IMR-90 (cell line): ENCODE results near the gene ZFX. TPM values are rescaled to one million over a fixed set of nuclear protein-coding genes. Genes with fewer than 3 reads are reported as not detected.

ENCODE experiments used
- ATAC-seq: fragments of 200-7000 bp; cut with Tn5 transposase; 2 replicates; pipeline ENCODE4 v1.9.1; 2020; ENCODE audit warnings: low read depth, mild to moderate bottlenecking, moderate library complexity
- BruUV-seq: library from RNA; stranded (reverse); fragments of 400-500 nt; replicated peaks from 2 replicates; lab custom pipeline; 2021; lab: Mats Ljungman, UMichigan
- CTCF ChIA-PET: fragments of 300-600 bp; formaldehyde crosslinking; extraction: SDS; loops from one replicate; lab custom pipeline; 2021; ENCODE audit warnings: antibody characterized with exemption; lab: Yijun Ruan, JAX
- POLR2A ChIA-PET: fragments of 300-600 bp; sonication (Branson Sonifier 250); formaldehyde crosslinking; loops from one replicate; lab custom pipeline; 2022; ENCODE audit warnings: antibody characterized with exemption; ENCODE audit not compliant: unreplicated experiment; lab: Charles Lee
- DNase-seq: peaks from one replicate; pipeline ENCODE4 v3.0.0; 2013
- H2AFZ ChIP-seq: replicated peaks from 2 replicates; pipeline ENCODE3; 2013; ENCODE audit warnings: low read length, mild to moderate bottlenecking; ENCODE audit not compliant: poor library complexity
- H2AK5ac ChIP-seq: 2 replicates; pipeline ENCODE4 v1.6.1; 2013; ENCODE audit warnings: low read depth, low read length, inconsistent platforms
- H2AK9ac ChIP-seq: replicated peaks from 2 replicates; pipeline ENCODE3; 2013; ENCODE audit warnings: mild to moderate bottlenecking, low read depth, low read length, moderate library complexity; ENCODE audit not compliant: poor library complexity
- H2BK120ac ChIP-seq: 2 replicates; pipeline ENCODE4 v1.6.1; 2013; ENCODE audit warnings: low read depth, low read length, inconsistent platforms
- H2BK15ac ChIP-seq: 3 replicates; pipeline ENCODE4 v1.6.1; 2013; ENCODE audit warnings: low read depth, low read length, inconsistent platforms
- H2BK20ac ChIP-seq: 2 replicates; pipeline ENCODE4 v1.6.1; 2013; ENCODE audit warnings: low read depth, mild to moderate bottlenecking, inconsistent platforms, low read length, moderate library complexity
- H2BK5ac ChIP-seq: 2 replicates; pipeline ENCODE4 v1.6.1; 2013; ENCODE audit warnings: mild to moderate bottlenecking, low read depth, low read length, inconsistent platforms; ENCODE audit not compliant: poor library complexity, severe bottlenecking
- H3K14ac ChIP-seq: replicated peaks from 2 replicates; pipeline ENCODE4 v1.6.1; 2013; ENCODE audit warnings: low read depth, low read length, inconsistent platforms
- H3K18ac ChIP-seq: 2 replicates; pipeline ENCODE4 v1.6.1; 2013; ENCODE audit warnings: low read depth, low read length, control low read depth
- H3K23ac ChIP-seq: 2 replicates; pipeline ENCODE4 v1.6.1; 2013; ENCODE audit warnings: low read depth, low read length, inconsistent platforms
- H3K27ac ChIP-seq: 2 replicates; pipeline ENCODE4 v1.5.1; 2013; ENCODE audit warnings: mild to moderate bottlenecking, control low read depth, low read length; ENCODE audit not compliant: insufficient read depth
- H3K27me3 ChIP-seq: 2 replicates; pipeline ENCODE4 v1.6.1; 2013; ENCODE audit warnings: low read length; ENCODE audit not compliant: control insufficient read depth, insufficient read depth
- H3K36me3 ChIP-seq: 2 replicates; pipeline ENCODE4 v1.6.1; 2013; ENCODE audit warnings: low read length, mixed read lengths; ENCODE audit not compliant: control insufficient read depth, insufficient read depth
- H3K4ac ChIP-seq: 2 replicates; pipeline ENCODE4 v1.6.1; 2013; ENCODE audit warnings: low read depth, low read length, inconsistent platforms
- H3K4me1 ChIP-seq: 2 replicates; pipeline ENCODE4 v1.6.1; 2013; ENCODE audit warnings: low read length, mixed read lengths; ENCODE audit not compliant: control insufficient read depth, insufficient read depth
- H3K4me2 ChIP-seq: 2 replicates; pipeline ENCODE4 v1.6.1; 2013; ENCODE audit warnings: low read depth, mild to moderate bottlenecking, control low read depth, low read length, moderate library complexity
- H3K4me3 ChIP-seq: 2 replicates; pipeline ENCODE4 v1.5.1; 2013; ENCODE audit warnings: low read depth, mild to moderate bottlenecking, control low read depth, low read length, moderate library complexity; ENCODE audit not compliant: insufficient read depth
- H3K56ac ChIP-seq: 2 replicates; pipeline ENCODE4 v1.6.1; 2013; ENCODE audit warnings: low read length, inconsistent platforms; ENCODE audit not compliant: insufficient read depth; ENCODE audit errors: extremely low read depth
- H3K79me1 ChIP-seq, 2 experiments: 2 replicates each; pipeline ENCODE4 v1.6.1; 2013; ENCODE audit warnings: low read length in 2 of 2, inconsistent platforms in 1 of 2, low read depth in 1 of 2
- H3K9ac ChIP-seq: 2 replicates; pipeline ENCODE4 v1.6.1; 2013; ENCODE audit warnings: low read depth, low read length, control low read depth
- H3K9me1 ChIP-seq: 2 replicates; pipeline ENCODE4 v1.6.1; 2013; ENCODE audit warnings: low read length, inconsistent platforms; ENCODE audit not compliant: insufficient read depth
- H3K9me3 ChIP-seq: 2 replicates; pipeline ENCODE4 v1.6.1; 2013; ENCODE audit warnings: low read length; ENCODE audit not compliant: control insufficient read depth, insufficient read depth
- H4K20me1 ChIP-seq: 2 replicates; pipeline ENCODE4 v1.6.1; 2013; ENCODE audit warnings: low read length, inconsistent platforms; ENCODE audit not compliant: insufficient read depth
- H4K5ac ChIP-seq: 2 replicates; pipeline ENCODE4 v1.6.1; 2013; ENCODE audit warnings: mild to moderate bottlenecking, low read depth, low read length, control low read depth
- H4K8ac ChIP-seq, 2 experiments: 2 replicates each; pipeline ENCODE4 v1.6.1; 2013; ENCODE audit warnings: low read depth in 2 of 2, low read length in 2 of 2, control low read depth in 1 of 2, inconsistent platforms in 1 of 2
- H4K91ac ChIP-seq: 2 replicates; pipeline ENCODE4 v1.6.1; 2013; ENCODE audit warnings: low read depth, low read length, inconsistent platforms; ENCODE audit not compliant: insufficient read depth
- CHD1 ChIP-seq: IDR thresholded peaks from 2 replicates; pipeline ENCODE4 v1.6.1; 2012; ENCODE audit warnings: low read depth, low read length, improper control_type of control experiment
- FOS ChIP-seq: fragments of 150-350 bp; IDR thresholded peaks from 2 replicates; pipeline ENCODE4 v1.6.1; 2016; ENCODE audit warnings: low read depth, low read length
- WGBS, 2 experiments: methylation state at CpG; one replicate each; pipeline versions ENCODE4 v1.1.5 to v1.1.7; 2013; ENCODE audit warnings: missing lambda C conversion rate in 2 of 2; ENCODE audit not compliant: insufficient read length in 1 of 2; ENCODE audit errors: extremely low coverage in 2 of 2; 5-methylcytosine and 5-hydroxymethylcytosine counted together
- dilution Hi-C: fragments of 300-500 bp; cut with HindIII; formaldehyde crosslinking; loops from one replicate; pipeline ENCODE4 v1.14.3; 2018; ENCODE audit warnings: low sequenced_read_pairs; ENCODE audit not compliant: unreplicated experiment
- in situ Hi-C: fragments of 300-500 bp; cut with MboI; formaldehyde crosslinking; loops from 3 replicates; pipeline ENCODE4 v1.14.3; 2019; ENCODE audit warnings: low sequenced_read_pairs, inconsistent platforms, mixed read lengths
- intact Hi-C: fragments of 100-400 bp; cut with micrococcal nuclease; formaldehyde crosslinking; loops from 2 replicates; pipeline ENCODE4 v1.10.0; 2022
- polyA plus RNA-seq, 3 experiments: library from polyadenylated mRNA; depleted of rRNA; stranded (reverse); fragments of >200 nt; gene quantifications; 2 replicates each; pipeline ENCODE4 v1.2.3, GENCODE V29; 2012; ENCODE audit warnings: low replicate concordance in 1 of 3
- total RNA-seq: library from RNA; depleted of rRNA; stranded (reverse); fragments of >200 nt; gene quantifications from 2 replicates; pipeline ENCODE4 v1.2.3, GENCODE V29; 2012

The ZFX gene
- total and polyA plus RNA-seq, 2 of the 4 experiments (the other 2 are of a cell fraction), result 16.0 to 99.3 TPM

DNA sequence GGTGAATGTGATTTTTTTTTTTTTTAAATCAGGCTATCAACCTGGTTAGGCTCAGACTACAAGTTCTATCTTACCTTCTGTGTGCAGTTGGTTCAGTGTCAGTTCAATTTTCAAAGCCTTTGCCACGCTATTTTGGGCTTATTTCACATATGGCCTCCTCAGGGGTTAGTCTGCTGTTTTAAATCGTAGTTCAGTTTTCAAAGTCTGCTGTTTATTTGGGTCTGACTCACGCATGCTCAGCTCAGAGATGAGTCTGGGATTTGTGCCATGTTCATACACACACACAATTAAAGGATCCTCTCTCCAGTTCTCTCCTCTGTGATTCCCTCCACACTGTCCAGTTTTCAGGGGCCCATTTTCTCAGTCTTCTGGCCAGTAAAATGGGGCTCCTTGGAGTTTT lies 32.3 kb upstream of the ZFX start:
- Histone ChIP-seq H3K79me1 (no peaks in the 10 kb centered on the region), H2BK5ac (peak overlapping the region; percentile 68), H2AK9ac (no peak overlapping the region), H3K9me3 (no peaks in the 10 kb centered on the region), H2AK5ac (no peak overlapping the region), H3K18ac (peak overlapping the region; percentile 79; the same call in 1 of the 2 replicates), H3K4me3 (no peak overlapping the region), H3K56ac (0 out of 2 replicates have a peak overlapping the region, but pooled peaks have one; percentile 56), H3K4me2 (peak overlapping the region; percentile 68), H4K5ac (no peak overlapping the region; the same call in 1 of the 2 replicates), H4K8ac (0 out of 4 replicates have a peak overlapping the region, but pooled peaks of 1 of the 2 experiments have one; percentile 31), H3K27ac (peak overlapping the region; percentile 41; the same call in 1 of the 2 replicates), H4K20me1 (no peaks in the 10 kb centered on the region), H3K9ac (no peak overlapping the region; the same call in 1 of the 2 replicates), H2BK20ac (no peak overlapping the region), H2BK120ac (no peak overlapping the region), H2AFZ (peak overlapping the region; percentile 33), H3K27me3 (peaks cover 3% of the 10 kb centered on the region; the same call in 1 of the 2 replicates), H4K91ac (no peak overlapping the region), H3K23ac (no peak overlapping the region), H3K4ac (no peak overlapping the region), H3K14ac (no peak overlapping the region), H3K36me3 (no peaks in the 10 kb centered on the region), H2BK15ac (no peak overlapping the region), H3K4me1 (peaks cover 7% of the 10 kb centered on the region), H3K9me1 (no peaks in the 10 kb centered on the region)
- intact Hi-C loops, result loop anchor here (2.0 kb wide), 1 partner anchor 26 kb away; no protein-coding TSS in a partner anchor
- no peak for TF ChIP-seq CHD1
- TF ChIP-seq FOS, result no peak
- no TSS peak for BruUV-seq
- dilution Hi-C loops, result no loop called here
- ChIA-PET POLR2A (no interaction called here), CTCF (no interaction called here)
- 0% methylated on average over 1 of the region's 3 CpGs; no CpG with 5 or more reads in 1 of the 2 experiments for WGBS, 2 experiments
- in situ Hi-C loops, result no loop called here
- ATAC-seq (peak; percentile 92), DNase-seq (peak; percentile 88)
